H9 (cell line): ENCODE results near the gene VPS33A. TPM values are rescaled to one million over a fixed set of nuclear protein-coding genes. Genes with fewer than 3 reads are reported as not detected.

Experiments
- DNase-seq: peaks from one replicate; pipeline ENCODE4 v3.0.0-alpha.2; 2017
- H2AFZ ChIP-seq: one replicate; pipeline ENCODE4 v1.6.1; 2013; ENCODE audit warnings: mild to moderate bottlenecking, low read length, control low read depth, moderate library complexity
- H2AK5ac ChIP-seq: 2 replicates; pipeline ENCODE4 v1.6.1; 2013; ENCODE audit warnings: low read length, control low read depth, mixed read lengths; ENCODE audit not compliant: insufficient read length
- H2BK120ac ChIP-seq: one replicate; pipeline ENCODE4 v1.6.1; 2013; ENCODE audit warnings: low read depth, mild to moderate bottlenecking, low read length, control low read depth, inconsistent platforms; ENCODE audit not compliant: poor library complexity, severe bottlenecking
- H2BK12ac ChIP-seq: 2 replicates; pipeline ENCODE4 v1.6.1; 2013; ENCODE audit warnings: low read length, control low read depth, mixed read lengths, low read depth; ENCODE audit not compliant: insufficient read length
- H2BK15ac ChIP-seq: 2 replicates; pipeline ENCODE4 v1.6.1; 2013; ENCODE audit warnings: low read depth, low read length, control low read depth
- H2BK20ac ChIP-seq: one replicate; pipeline ENCODE4 v1.6.1; 2013; ENCODE audit warnings: low read depth, mild to moderate bottlenecking, low read length, control low read depth, inconsistent platforms; ENCODE audit not compliant: poor library complexity, severe bottlenecking
- H2BK5ac ChIP-seq: 2 replicates; pipeline ENCODE4 v1.6.1; 2013; ENCODE audit warnings: low read length, control low read depth, mixed read lengths; ENCODE audit not compliant: insufficient read length
- H3K14ac ChIP-seq: 2 replicates; pipeline ENCODE4 v1.6.1; 2013; ENCODE audit warnings: low read length, control low read depth; ENCODE audit not compliant: insufficient read depth
- H3K18ac ChIP-seq: 2 replicates; pipeline ENCODE4 v1.6.1; 2013; ENCODE audit warnings: low read depth, mild to moderate bottlenecking, mixed read lengths, low read length, control low read depth; ENCODE audit not compliant: insufficient read length
- H3K23ac ChIP-seq: 2 replicates; pipeline ENCODE4 v1.6.1; 2013; ENCODE audit warnings: low read length, control low read depth, mixed read lengths, low read depth; ENCODE audit not compliant: insufficient read length
- H3K23me2 ChIP-seq: 2 replicates; pipeline ENCODE4 v1.6.1; 2013; ENCODE audit warnings: low read depth, mild to moderate bottlenecking, mixed read lengths, low read length, control low read depth; ENCODE audit not compliant: insufficient read length, poor library complexity, severe bottlenecking
- H3K27ac ChIP-seq: 2 replicates; pipeline ENCODE4 v1.5.1; 2013; ENCODE audit warnings: low read length, control low read depth, mixed read lengths, low read depth; ENCODE audit not compliant: insufficient read length
- H3K27me3 ChIP-seq: 2 replicates; pipeline ENCODE4 v1.6.1; 2013; ENCODE audit warnings: low read length, control low read depth, inconsistent platforms; ENCODE audit not compliant: insufficient read depth
- H3K4ac ChIP-seq: 2 replicates; pipeline ENCODE4 v1.6.1; 2013; ENCODE audit warnings: low read depth, mild to moderate bottlenecking, control low read depth, inconsistent platforms, low read length, moderate library complexity
- H3K4me1 ChIP-seq: 2 replicates; pipeline ENCODE4 v1.6.1; 2013; ENCODE audit warnings: low read length, control low read depth, inconsistent platforms; ENCODE audit not compliant: insufficient read depth
- H3K4me2 ChIP-seq: 2 replicates; pipeline ENCODE4 v1.6.1; 2013; ENCODE audit warnings: low read length, control low read depth, mixed read lengths; ENCODE audit not compliant: insufficient read length, insufficient read depth
- H3K56ac ChIP-seq: 2 replicates; pipeline ENCODE4 v1.6.1; 2013; ENCODE audit warnings: low read depth, mild to moderate bottlenecking, mixed read lengths, low read length, control low read depth; ENCODE audit not compliant: insufficient read length
- H3K79me1 ChIP-seq: 2 replicates; pipeline ENCODE4 v1.6.1; 2013; ENCODE audit warnings: low read depth, mild to moderate bottlenecking, moderate library complexity, low read length, control low read depth, inconsistent platforms; ENCODE audit not compliant: insufficient read depth, poor library complexity, severe bottlenecking
- H3K79me2 ChIP-seq: 2 replicates; pipeline ENCODE4 v1.6.1; 2013; ENCODE audit warnings: low read length, control low read depth, inconsistent platforms; ENCODE audit not compliant: insufficient read depth
- H3K9ac ChIP-seq: 2 replicates; pipeline ENCODE4 v1.6.1; 2013; ENCODE audit warnings: low read length, control low read depth, mixed read lengths; ENCODE audit not compliant: insufficient read length; ENCODE audit errors: extremely low read depth
- H3K9me3 ChIP-seq: one replicate; pipeline ENCODE4 v1.6.1; 2013; ENCODE audit warnings: low read depth, low read length, inconsistent platforms; ENCODE audit not compliant: control insufficient read depth
- H3T11ph ChIP-seq: one replicate; pipeline ENCODE4 v1.6.1; 2013; ENCODE audit warnings: mild to moderate bottlenecking, low read length, control low read depth, inconsistent platforms
- H4K20me1 ChIP-seq: one replicate; pipeline ENCODE4 v1.6.1; 2013; ENCODE audit not compliant: control insufficient read depth, insufficient read length, insufficient read depth
- H4K5ac ChIP-seq: 2 replicates; pipeline ENCODE4 v1.6.1; 2013; ENCODE audit warnings: low read depth, mild to moderate bottlenecking, mixed read lengths, low read length, control low read depth; ENCODE audit not compliant: insufficient read length
- H4K8ac ChIP-seq: replicated peaks from 2 replicates; pipeline ENCODE4 v1.6.1; 2013; ENCODE audit warnings: low read length, control low read depth, mixed read lengths, low read depth; ENCODE audit not compliant: insufficient read length
- H4K91ac ChIP-seq: 2 replicates; pipeline ENCODE4 v1.6.1; 2013; ENCODE audit warnings: low read depth, mild to moderate bottlenecking, moderate library complexity, mixed read lengths, low read length, control low read depth; ENCODE audit not compliant: insufficient read length
- H3K27ac Mint-ChIP-seq, 3 experiments: 2 replicates in 2 of 3; 3 replicates in 1 of 3; pipeline ENCODE4 v1.8.0; 2020 to 2021; ENCODE audit warnings: mixed read lengths in 3 of 3, mild to moderate bottlenecking in 1 of 3, moderate library complexity in 1 of 3
- H3K27me3 Mint-ChIP-seq: 2 replicates; pipeline ENCODE4 v1.8.0; 2021; ENCODE audit warnings: low read depth, mild to moderate bottlenecking, moderate library complexity, mixed read lengths
- H3K36me3 Mint-ChIP-seq, 3 experiments: 2 replicates in 2 of 3; 3 replicates in 1 of 3; pipeline ENCODE4 v1.8.0; 2020 to 2021; ENCODE audit warnings: low read depth in 3 of 3, mixed read lengths in 3 of 3; ENCODE audit not compliant: insufficient read depth in 1 of 3
- H3K4me1 Mint-ChIP-seq, 2 experiments: 2 replicates each; pipeline ENCODE4 v1.8.0; 2020; ENCODE audit warnings: mixed read lengths in 2 of 2
- H3K4me3 Mint-ChIP-seq, 2 experiments: 2 replicates in 1 of 2; 3 replicates in 1 of 2; pipeline ENCODE4 v1.8.0; 2020 to 2021; ENCODE audit warnings: mild to moderate bottlenecking in 2 of 2, mixed read lengths in 2 of 2, moderate library complexity in 1 of 2
- H3K9me3 Mint-ChIP-seq, 2 experiments: 2 replicates in 1 of 2; 3 replicates in 1 of 2; pipeline ENCODE4 v1.8.0; 2020; ENCODE audit warnings: mild to moderate bottlenecking in 2 of 2, mixed read lengths in 2 of 2, moderate library complexity in 1 of 2
- WGBS: extraction: QIAGEN DNeasy Blood & Tissue Kit; methylation state at CpG from one replicate; pipeline ENCODE4 v1.1.7; 2013; ENCODE audit warnings: missing lambda C conversion rate, low lambda C conversion rate, mixed read lengths; ENCODE audit not compliant: insufficient read length; ENCODE audit errors: extremely low coverage; 5-methylcytosine and 5-hydroxymethylcytosine counted together
- total RNA-seq: library from RNA; stranded (reverse); gene quantifications from 2 replicates; pipeline ENCODE4 v1.2.1, GENCODE V29; 2021
- TF ChIP-seq, protein P1 (sequence below): fragments of 200-600 bp; sonication (generic); conservative IDR thresholded peaks from 3 replicates; pipeline ENCODE4 v1.8.0; 2021; ENCODE audit warnings: antibody characterized with exemption, mild to moderate bottlenecking

VPS33A gene
- total RNA-seq, 1 experiment from 2014 or later = 45.9 TPM

DNA sequence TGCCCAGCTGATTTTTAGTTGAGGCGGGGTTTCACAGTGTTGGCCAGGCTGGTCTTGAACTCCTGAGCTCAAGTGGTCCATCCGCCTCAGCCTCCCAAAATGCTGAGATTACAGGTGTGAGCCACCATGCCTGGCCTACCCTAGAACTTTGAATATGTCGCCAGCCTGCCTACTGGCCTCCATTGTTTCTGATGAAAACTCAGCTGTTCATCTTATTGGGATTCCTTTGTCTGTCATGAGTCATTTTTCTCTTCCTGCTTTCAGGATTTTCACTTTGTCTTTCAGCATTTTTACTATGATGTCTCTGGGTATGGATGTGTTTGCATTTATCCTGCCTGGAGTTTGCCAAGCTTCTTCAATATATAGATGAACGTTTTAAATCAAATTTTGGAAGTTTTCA lies 70.9 kb downstream of the VPS33A start:
- WGBS = no CpG with 5 or more reads among the region's 4 CpGs
- Mint-ChIP-seq H3K27me3 (peaks cover 13% of the 10 kb centered on the region), H3K9me3 (peaks cover 4 to 10% of the 10 kb centered on the region in 2 experiments), H3K36me3 (no peaks in the 10 kb centered on the region; a peak in 1 of 7 replicates), H3K4me3 (no peak overlapping the region), H3K27ac (no peak overlapping the region), H3K4me1 (peaks cover 3 to 8% of the 10 kb centered on the region in 2 experiments; a peak in 3 of 4 replicates)
- Histone ChIP-seq H2BK12ac (no peak overlapping the region), H4K91ac (no peak overlapping the region), H3K27me3 (no peaks in the 10 kb centered on the region), H3K9ac (no peak overlapping the region), H3K14ac (no peak overlapping the region), H3T11ph (no peak overlapping the region), H2BK5ac (no peak overlapping the region), H3K4me1 (peaks cover 2% of the 10 kb centered on the region), H2BK120ac (no peak overlapping the region), H4K8ac (no peak overlapping the region), H4K5ac (no peak overlapping the region), H3K79me1 (no peaks in the 10 kb centered on the region), H3K18ac (no peak overlapping the region), H2AFZ (no peak overlapping the region), H3K4me2 (no peak overlapping the region), H3K23ac (no peak overlapping the region), H2BK15ac (no peak overlapping the region), H2BK20ac (no peak overlapping the region), H3K27ac (no peak overlapping the region), H4K20me1 (no peaks in the 10 kb centered on the region), H2AK5ac (no peak overlapping the region), H3K9me3 (no peaks in the 10 kb centered on the region), H3K79me2 (no peaks in the 10 kb centered on the region), H3K4ac (no peak overlapping the region), H3K23me2 (no peaks in the 10 kb centered on the region), H3K56ac (no peak overlapping the region)
- no peak for DNase-seq
- TF ChIP-seq, protein P1, sequence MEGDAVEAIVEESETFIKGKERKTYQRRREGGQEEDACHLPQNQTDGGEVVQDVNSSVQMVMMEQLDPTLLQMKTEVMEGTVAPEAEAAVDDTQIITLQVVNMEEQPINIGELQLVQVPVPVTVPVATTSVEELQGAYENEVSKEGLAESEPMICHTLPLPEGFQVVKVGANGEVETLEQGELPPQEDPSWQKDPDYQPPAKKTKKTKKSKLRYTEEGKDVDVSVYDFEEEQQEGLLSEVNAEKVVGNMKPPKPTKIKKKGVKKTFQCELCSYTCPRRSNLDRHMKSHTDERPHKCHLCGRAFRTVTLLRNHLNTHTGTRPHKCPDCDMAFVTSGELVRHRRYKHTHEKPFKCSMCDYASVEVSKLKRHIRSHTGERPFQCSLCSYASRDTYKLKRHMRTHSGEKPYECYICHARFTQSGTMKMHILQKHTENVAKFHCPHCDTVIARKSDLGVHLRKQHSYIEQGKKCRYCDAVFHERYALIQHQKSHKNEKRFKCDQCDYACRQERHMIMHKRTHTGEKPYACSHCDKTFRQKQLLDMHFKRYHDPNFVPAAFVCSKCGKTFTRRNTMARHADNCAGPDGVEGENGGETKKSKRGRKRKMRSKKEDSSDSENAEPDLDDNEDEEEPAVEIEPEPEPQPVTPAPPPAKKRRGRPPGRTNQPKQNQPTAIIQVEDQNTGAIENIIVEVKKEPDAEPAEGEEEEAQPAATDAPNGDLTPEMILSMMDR = no peak
